Trophoblast cell (in vitro differentiated cells and primary cell): ENCODE data around the gene ASTN2.

ENCODE experiments used
- DNase-seq, 2 donors: peaks; one replicate each; pipeline ENCODE4 v3.0.0-alpha.2; 2016
- H2AFZ ChIP-seq: 2 replicates; pipeline ENCODE4 v1.6.1; 2013; ENCODE audit warnings: low read length, moderate library complexity, mild to moderate bottlenecking; ENCODE audit not compliant: insufficient read depth, poor library complexity
- H2AK5ac ChIP-seq: 2 replicates; pipeline ENCODE4 v1.6.1; 2013; ENCODE audit warnings: mild to moderate bottlenecking, low read length
- H2BK120ac ChIP-seq: 2 replicates; pipeline ENCODE4 v1.6.1; 2013; ENCODE audit warnings: low read length, mild to moderate bottlenecking, moderate library complexity; ENCODE audit not compliant: insufficient read depth, poor library complexity
- H2BK12ac ChIP-seq: 2 replicates; pipeline ENCODE4 v1.6.1; 2013; ENCODE audit warnings: mild to moderate bottlenecking, low read length, moderate library complexity
- H2BK5ac ChIP-seq: 2 replicates; pipeline ENCODE4 v1.6.1; 2013; ENCODE audit warnings: low read length, low read depth, moderate library complexity, mild to moderate bottlenecking; ENCODE audit not compliant: poor library complexity
- H3K14ac ChIP-seq: 2 replicates; pipeline ENCODE4 v1.6.1; 2013; ENCODE audit warnings: mild to moderate bottlenecking, low read length
- H3K18ac ChIP-seq: 2 replicates; pipeline ENCODE4 v1.6.1; 2013; ENCODE audit warnings: mild to moderate bottlenecking, low read length
- H3K23ac ChIP-seq: 2 replicates; pipeline ENCODE4 v1.6.1; 2013; ENCODE audit warnings: low read length
- H3K27ac ChIP-seq: 2 replicates; pipeline ENCODE4 v1.5.1; 2013; ENCODE audit warnings: low read depth, mild to moderate bottlenecking, inconsistent platforms, low read length, moderate library complexity
- H3K27me3 ChIP-seq: 2 replicates; pipeline ENCODE4 v1.6.1; 2013; ENCODE audit warnings: inconsistent platforms, mild to moderate bottlenecking, low read length, moderate library complexity; ENCODE audit not compliant: insufficient read depth
- H3K36me3 ChIP-seq, 2 experiments: 1 replicate in 1 of 2; 2 replicates in 1 of 2; pipeline ENCODE4 v1.6.1; 2013; ENCODE audit warnings: low read length in 2 of 2, mild to moderate bottlenecking in 2 of 2, moderate library complexity in 1 of 2; ENCODE audit not compliant: insufficient read depth in 2 of 2, control insufficient read depth in 1 of 2
- H3K4ac ChIP-seq: 2 replicates; pipeline ENCODE4 v1.6.1; 2013; ENCODE audit warnings: low read depth, mild to moderate bottlenecking, low read length, moderate library complexity
- H3K4me1 ChIP-seq, 2 experiments: 1 replicate in 1 of 2; 2 replicates in 1 of 2; pipeline ENCODE4 v1.6.1; 2013; ENCODE audit warnings: low read length in 2 of 2, mild to moderate bottlenecking in 2 of 2, moderate library complexity in 1 of 2; ENCODE audit not compliant: insufficient read depth in 2 of 2, control insufficient read depth in 1 of 2
- H3K4me2 ChIP-seq: 2 replicates; pipeline ENCODE4 v1.6.1; 2013; ENCODE audit warnings: inconsistent platforms, mild to moderate bottlenecking, low read length, moderate library complexity
- H3K4me3 ChIP-seq: 2 replicates; pipeline ENCODE4 v1.5.1; 2013; ENCODE audit warnings: mild to moderate bottlenecking, low read depth, low read length, inconsistent platforms
- H3K79me1 ChIP-seq: one replicate; pipeline ENCODE4 v1.6.1; 2013; ENCODE audit warnings: low read length
- H3K79me2 ChIP-seq: 2 replicates; pipeline ENCODE4 v1.6.1; 2013; ENCODE audit warnings: low read length, mild to moderate bottlenecking; ENCODE audit not compliant: control insufficient read depth, insufficient read depth, poor library complexity
- H3K9ac ChIP-seq: 2 replicates; pipeline ENCODE4 v1.6.1; 2013; ENCODE audit warnings: mild to moderate bottlenecking, low read length
- H3K9me3 ChIP-seq: 2 replicates; pipeline ENCODE4 v1.6.1; 2013; ENCODE audit warnings: low read depth, mild to moderate bottlenecking, control low read depth, inconsistent platforms, low read length; ENCODE audit not compliant: insufficient read depth
- H4K12ac ChIP-seq: 2 replicates; pipeline ENCODE4 v1.6.1; 2013; ENCODE audit warnings: low read depth, mild to moderate bottlenecking, low read length, moderate library complexity
- H4K8ac ChIP-seq: 2 replicates; pipeline ENCODE4 v1.6.1; 2013; ENCODE audit warnings: low read depth, mild to moderate bottlenecking, low read length, moderate library complexity
- H4K91ac ChIP-seq: one replicate; pipeline ENCODE4 v1.6.1; 2013; ENCODE audit warnings: low read depth, mild to moderate bottlenecking, low read length, moderate library complexity
- WGBS: extraction: QIAGEN DNeasy Blood & Tissue Kit; methylation state at CpG from one replicate; pipeline ENCODE4 v1.1.7; 2013; ENCODE audit warnings: missing lambda C conversion rate; ENCODE audit not compliant: insufficient read length, insufficient coverage; ENCODE audit errors: extremely low coverage; 5-methylcytosine and 5-hydroxymethylcytosine counted together

The ASTN2 gene

GRCh38 chr9:116491659-116492058 is 923.2 kb downstream of the ASTN2 start:
- H3K4me1 ChIP-seq = peaks cover 3 to 10% of the 10 kb centered on the region in 2 experiments
- H3K14ac ChIP-seq = no peak overlapping the region
- H3K4me2 ChIP-seq = no peak overlapping the region
- no peak overlapping the region for H3K18ac ChIP-seq
- H3K23ac ChIP-seq = no peak overlapping the region
- no peak overlapping the region for H4K12ac ChIP-seq
- H2BK12ac ChIP-seq = no peak overlapping the region
- DNase-seq = no peak
- H3K9ac ChIP-seq = no peak overlapping the region
- no peaks in the 10 kb centered on the region for H3K79me1 ChIP-seq
- no peaks in the 10 kb centered on the region for H3K27me3 ChIP-seq
- H3K4me3 ChIP-seq = no peak overlapping the region
- no peaks in the 10 kb centered on the region for H3K9me3 ChIP-seq
- H3K4ac ChIP-seq = no peak overlapping the region
- no peak overlapping the region for H4K91ac ChIP-seq
- H2AK5ac ChIP-seq = no peak overlapping the region
- H4K8ac ChIP-seq = no peak overlapping the region
- H3K79me2 ChIP-seq = no peaks in the 10 kb centered on the region
- H2BK120ac ChIP-seq = no peak overlapping the region
- H2BK5ac ChIP-seq = no peak overlapping the region
- H2AFZ ChIP-seq = no peak overlapping the region
- no peaks in the 10 kb centered on the region for H3K36me3 ChIP-seq
- H3K27ac ChIP-seq = no peak overlapping the region

GRCh38 chr9:116491219-116491618 is 923.6 kb downstream of the ASTN2 start:
- Histone ChIP-seq H3K79me2 (no peaks in the 10 kb centered on the region), H3K27me3 (no peaks in the 10 kb centered on the region), H3K27ac (no peak overlapping the region), H3K18ac (no peak overlapping the region), H4K12ac (no peak overlapping the region), H3K79me1 (no peaks in the 10 kb centered on the region), H3K4me1 (peaks cover 3 to 10% of the 10 kb centered on the region in 2 experiments), H3K36me3 (no peaks in the 10 kb centered on the region), H3K14ac (no peak overlapping the region), H3K4me2 (no peak overlapping the region), H2BK12ac (no peak overlapping the region), H3K9me3 (no peaks in the 10 kb centered on the region), H2BK5ac (no peak overlapping the region), H3K4ac (no peak overlapping the region), H4K91ac (no peak overlapping the region), H4K8ac (no peak overlapping the region), H2AFZ (no peak overlapping the region), H2BK120ac (no peak overlapping the region), H3K4me3 (no peak overlapping the region), H2AK5ac (no peak overlapping the region), H3K23ac (no peak overlapping the region), H3K9ac (no peak overlapping the region)
- whole genome bisulfite sequencing = no CpG with 5 or more reads among the region's 1 CpG
- DNase-seq = no peak

GRCh38 chr9:116490321-116490720 is 924.5 kb downstream of the ASTN2 start:
- no peak overlapping the region for H4K91ac ChIP-seq
- no peak overlapping the region for H3K9ac ChIP-seq
- WGBS = no CpG with 5 or more reads among the region's 1 CpG
- H3K23ac ChIP-seq = no peak overlapping the region
- no peak overlapping the region for H3K4me3 ChIP-seq
- H3K4me2 ChIP-seq = no peak overlapping the region
- H3K36me3 ChIP-seq = no peaks in the 10 kb centered on the region
- H3K18ac ChIP-seq = no peak overlapping the region
- H2AFZ ChIP-seq = no peak overlapping the region
- no peak overlapping the region for H4K12ac ChIP-seq
- H3K79me1 ChIP-seq = no peaks in the 10 kb centered on the region
- no peak overlapping the region for H4K8ac ChIP-seq
- no peak overlapping the region for H3K27ac ChIP-seq
- no peak for DNase-seq
- no peaks in the 10 kb centered on the region for H3K9me3 ChIP-seq
- no peaks in the 10 kb centered on the region for H3K27me3 ChIP-seq
- H3K14ac ChIP-seq = no peak overlapping the region
- H2AK5ac ChIP-seq = no peak overlapping the region
- no peak overlapping the region for H3K4ac ChIP-seq
- no peak overlapping the region for H2BK120ac ChIP-seq
- no peaks in the 10 kb centered on the region for H3K79me2 ChIP-seq
- peaks cover 3 to 7% of the 10 kb centered on the region in 2 experiments for H3K4me1 ChIP-seq
- H2BK5ac ChIP-seq = no peak overlapping the region
- H2BK12ac ChIP-seq = no peak overlapping the region

GRCh38 chr9:116488373-116488772 is 926.5 kb downstream of the ASTN2 start:
- Histone ChIP-seq H3K36me3 (no peaks in the 10 kb centered on the region), H3K9me3 (no peaks in the 10 kb centered on the region), H3K14ac (no peak overlapping the region), H4K12ac (no peak overlapping the region), H2AFZ (no peak overlapping the region), H3K9ac (no peak overlapping the region), H2BK5ac (no peak overlapping the region), H3K4ac (no peak overlapping the region), H2BK120ac (no peak overlapping the region), H4K8ac (no peak overlapping the region), H3K18ac (no peak overlapping the region), H3K4me3 (no peak overlapping the region), H3K79me2 (no peaks in the 10 kb centered on the region), H3K23ac (no peak overlapping the region), H4K91ac (no peak overlapping the region), H3K4me2 (no peak overlapping the region), H3K27me3 (no peaks in the 10 kb centered on the region), H3K79me1 (no peaks in the 10 kb centered on the region), H3K27ac (no peak overlapping the region), H2AK5ac (no peak overlapping the region), H3K4me1 (peaks cover 2 to 5% of the 10 kb centered on the region in 2 experiments), H2BK12ac (no peak overlapping the region)
- no CpG with 5 or more reads among the region's 1 CpG for WGBS
- no peak for DNase-seq
